Tibial nerve (tissue), 4 donors: ENCODE data around the gene SKI.

ENCODE experiments used
- CTCF ChIP-seq, 5 experiments: fragments of 200-600 bp in 3 of 5; fragments of 450-650 bp in 2 of 5; sonication (generic) in 3 of 5; IDR thresholded peaks; one replicate each; pipeline ENCODE4 v1.5.1; 2016 to 2019; ENCODE audit warnings: antibody characterized with exemption in 5 of 5, mild to moderate bottlenecking in 3 of 5, moderate library complexity in 2 of 5
- EP300 ChIP-seq, 2 donors: sonication (generic); formaldehyde crosslinking; IDR thresholded peaks; one replicate each; pipeline ENCODE4 v1.6.1; 2017; ENCODE audit warnings: antibody characterized with exemption in 2 of 2, mild to moderate bottlenecking in 1 of 2
- POLR2A ChIP-seq, 2 donors: fragments of 450-650 bp; IDR thresholded peaks; one replicate each; pipeline ENCODE4 v1.6.1; 2017; ENCODE audit warnings: antibody characterized with exemption in 2 of 2, mild to moderate bottlenecking in 2 of 2, moderate library complexity in 2 of 2

GRCh38 chr1:2224631-2225428 lies 3.3 kb upstream of the SKI start:
- no peak for TF ChIP-seq CTCF (IDR thresholded peaks at IDR 0.05)
- TF ChIP-seq POLR2A (IDR thresholded peaks at IDR 0.05) = no peak
- no peak for TF ChIP-seq EP300 (IDR thresholded peaks at IDR 0.05)
